SH-SY5Y (cell line): Measurements from ENCODE around the gene MRPL14.

Experiments used
- GATA2 ChIP-seq: IDR thresholded peaks from 2 replicates; pipeline ENCODE4 v1.6.1; 2011; ENCODE audit warnings: mild to moderate bottlenecking, low read depth, low read length
- GATA3 ChIP-seq: IDR thresholded peaks from 2 replicates; pipeline ENCODE4 v1.6.1; 2011; ENCODE audit warnings: low read depth, mild to moderate bottlenecking, low read length, moderate library complexity

The MRPL14 gene

GRCh38 chr6:44063561-44064059 is 63.6 kb downstream of the MRPL14 start:
- TF ChIP-seq GATA2: no peak
- no peak for TF ChIP-seq GATA3
